Measurements from ENCODE around the gene KCNJ18.
"Not testable (repeated sequence)": the region's sequence is repeated elsewhere in the genome, so short reads cannot be mapped to it uniquely, and the experiment has no call there.

DNA sequence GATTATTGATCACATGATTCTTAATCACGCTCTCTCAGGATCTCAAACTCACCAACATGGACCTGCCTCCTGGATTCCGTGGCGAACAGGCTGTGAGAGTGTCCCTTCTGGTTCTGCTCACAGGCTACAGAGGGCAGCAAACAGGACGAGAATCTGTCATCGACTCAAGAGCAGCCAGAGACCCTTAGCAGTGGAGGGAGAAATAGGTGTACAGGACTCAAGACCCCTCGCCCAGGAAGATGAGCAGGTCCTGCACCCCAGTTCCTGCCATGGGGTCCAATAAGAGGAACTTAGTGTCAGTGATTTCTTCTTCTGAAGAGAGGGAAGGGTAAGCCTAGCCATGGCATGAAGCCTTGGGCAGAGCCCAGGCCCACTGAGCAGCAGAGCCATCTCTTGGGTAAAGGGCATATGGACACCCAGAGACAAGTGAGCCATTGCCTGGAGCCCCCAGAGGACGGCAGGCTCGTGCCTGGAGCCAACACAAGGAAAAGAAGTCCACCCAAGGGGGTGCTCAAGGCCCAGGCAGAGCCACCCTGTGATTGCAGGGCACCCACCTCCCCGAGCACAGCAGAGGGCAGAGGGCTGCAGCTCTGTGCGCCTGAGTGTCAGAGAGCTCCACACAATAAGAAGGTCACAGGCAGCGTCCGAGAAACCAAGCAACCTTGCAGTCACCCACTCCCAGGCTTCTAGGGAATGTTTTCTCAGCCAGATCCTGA is 27.3 kb downstream of the KCNJ18 start:
- TF ChIP-seq, protein P1, sequence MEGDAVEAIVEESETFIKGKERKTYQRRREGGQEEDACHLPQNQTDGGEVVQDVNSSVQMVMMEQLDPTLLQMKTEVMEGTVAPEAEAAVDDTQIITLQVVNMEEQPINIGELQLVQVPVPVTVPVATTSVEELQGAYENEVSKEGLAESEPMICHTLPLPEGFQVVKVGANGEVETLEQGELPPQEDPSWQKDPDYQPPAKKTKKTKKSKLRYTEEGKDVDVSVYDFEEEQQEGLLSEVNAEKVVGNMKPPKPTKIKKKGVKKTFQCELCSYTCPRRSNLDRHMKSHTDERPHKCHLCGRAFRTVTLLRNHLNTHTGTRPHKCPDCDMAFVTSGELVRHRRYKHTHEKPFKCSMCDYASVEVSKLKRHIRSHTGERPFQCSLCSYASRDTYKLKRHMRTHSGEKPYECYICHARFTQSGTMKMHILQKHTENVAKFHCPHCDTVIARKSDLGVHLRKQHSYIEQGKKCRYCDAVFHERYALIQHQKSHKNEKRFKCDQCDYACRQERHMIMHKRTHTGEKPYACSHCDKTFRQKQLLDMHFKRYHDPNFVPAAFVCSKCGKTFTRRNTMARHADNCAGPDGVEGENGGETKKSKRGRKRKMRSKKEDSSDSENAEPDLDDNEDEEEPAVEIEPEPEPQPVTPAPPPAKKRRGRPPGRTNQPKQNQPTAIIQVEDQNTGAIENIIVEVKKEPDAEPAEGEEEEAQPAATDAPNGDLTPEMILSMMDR (IDR thresholded peaks at IDR 0.05; ENCODE audit: low read depth, low read length, poor library complexity, severe bottlenecking) = not testable (repeated sequence)
- not testable (repeated sequence) for TF ChIP-seq EZH2phosphoT487 (IDR thresholded peaks at IDR 0.05; ENCODE audit: borderline replicate concordance, low read length)

All from DOHH2 (cell line).